Neural cell (in vitro differentiated cells): Measurements from ENCODE around the gene SLC22A31. TPM values are rescaled to one million over a fixed set of nuclear protein-coding genes. Genes with fewer than 3 reads are reported as not detected.

ENCODE experiments used
- H2AFZ ChIP-seq: fragments of 200-600, 300-800 bp; sonication (generic), shearing (Covaris generic); 2 replicates; pipeline ENCODE4 v1.6.0; 2014; ENCODE audit warnings: low read depth, mild to moderate bottlenecking, antibody characterized with exemption, low read length, moderate library complexity
- H3F3A ChIP-seq: fragments of 200-600 bp; shearing (Covaris generic); 2 replicates; pipeline ENCODE4 v1.6.1; 2016; ENCODE audit warnings: mild to moderate bottlenecking, moderate library complexity, mixed read lengths, antibody characterized with exemption, low read length; ENCODE audit not compliant: insufficient read depth, poor library complexity, severe bottlenecking
- H3K27ac ChIP-seq: fragments of 200-600, 300-800 bp; sonication (generic), shearing (Covaris generic); 2 replicates; pipeline ENCODE4 v1.5.1; 2014; ENCODE audit warnings: mild to moderate bottlenecking, low read length, moderate library complexity
- H3K27me3 ChIP-seq: fragments of 300-800, 200-600 bp; sonication (generic), shearing (Covaris generic); 2 replicates; pipeline ENCODE4 v1.6.0; 2014; ENCODE audit warnings: mild to moderate bottlenecking, low read depth, low read length, moderate library complexity; ENCODE audit not compliant: insufficient read depth
- H3K36me3 ChIP-seq: fragments of 300-800, 200-600 bp; sonication (generic), shearing (Covaris generic); 2 replicates; pipeline ENCODE4 v1.5.1; 2014; ENCODE audit warnings: mild to moderate bottlenecking, antibody characterized with exemption, low read length, moderate library complexity; ENCODE audit not compliant: insufficient read depth
- H3K4me2 ChIP-seq: fragments of 300-800, 200-600 bp; sonication (generic), shearing (Covaris generic); 2 replicates; pipeline ENCODE4 v1.6.0; 2014; ENCODE audit warnings: mild to moderate bottlenecking, low read length
- H3K4me3 ChIP-seq: fragments of 300-800, 200-600 bp; sonication (generic), shearing (Covaris generic); 2 replicates; pipeline ENCODE4 v1.5.1; 2014; ENCODE audit warnings: mild to moderate bottlenecking, low read length, moderate library complexity
- H3K79me2 ChIP-seq: fragments of 200-600 bp; shearing (Covaris generic); replicated peaks from 2 replicates; pipeline ENCODE4 v1.6.0; 2014; ENCODE audit warnings: mild to moderate bottlenecking, low read length, moderate library complexity; ENCODE audit not compliant: insufficient read depth
- H3K9ac ChIP-seq: fragments of 300-800, 200-600 bp; sonication (generic), shearing (Covaris generic); 2 replicates; pipeline ENCODE4 v1.6.1; 2016; ENCODE audit warnings: mild to moderate bottlenecking, low read length, mixed read lengths
- H3K9me2 ChIP-seq: fragments of 200-600 bp; shearing (Covaris generic); 2 replicates; pipeline ENCODE4 v1.6.1; 2016; ENCODE audit warnings: mild to moderate bottlenecking, low read length, mixed read lengths; ENCODE audit not compliant: insufficient read depth
- H3K9me3 ChIP-seq: fragments of 200-600, 300-800 bp; sonication (generic), shearing (Covaris generic); 2 replicates; pipeline ENCODE4 v1.6.1; 2016; ENCODE audit warnings: mild to moderate bottlenecking, mixed run types, low read length, moderate library complexity, mixed read lengths
- H4K20me1 ChIP-seq: fragments of 200-600 bp; shearing (Covaris generic); 2 replicates; pipeline ENCODE4 v1.6.1; 2016; ENCODE audit warnings: mild to moderate bottlenecking, mixed run types; ENCODE audit not compliant: insufficient read depth
- EP300 ChIP-seq: fragments of 450-650 bp; conservative IDR thresholded peaks from 2 replicates; pipeline ENCODE4 v1.6.1; 2014; ENCODE audit warnings: antibody characterized with exemption, mild to moderate bottlenecking, moderate library complexity; ENCODE audit not compliant: poor library complexity, severe bottlenecking
- EZH2 ChIP-seq: fragments of 200-600, 300-800 bp; shearing (Covaris generic), sonication (generic); IDR thresholded peaks from 2 replicates; pipeline ENCODE4 v1.6.1; 2014; ENCODE audit warnings: antibody characterized with exemption, low read length, borderline replicate concordance, mild to moderate bottlenecking; ENCODE audit not compliant: insufficient read depth, poor library complexity, severe bottlenecking
- MXI1 ChIP-seq: fragments of 450-650 bp; conservative IDR thresholded peaks from 2 replicates; pipeline ENCODE4 v1.6.1; 2014; ENCODE audit warnings: antibody characterized with exemption, mild to moderate bottlenecking; ENCODE audit not compliant: poor library complexity, severe bottlenecking
- POLR2AphosphoS5 ChIP-seq: IDR thresholded peaks from 2 replicates; pipeline ENCODE4 v1.6.1; 2012
- RAD21 ChIP-seq: fragments of 450-650 bp; conservative IDR thresholded peaks from 2 replicates; pipeline ENCODE4 v1.6.1; 2014; ENCODE audit warnings: antibody characterized with exemption, mild to moderate bottlenecking, moderate library complexity
- SMC3 ChIP-seq: fragments of 450-650 bp; conservative IDR thresholded peaks from 2 replicates; pipeline ENCODE4 v1.6.1; 2014; ENCODE audit warnings: antibody characterized with exemption, mild to moderate bottlenecking, moderate library complexity; ENCODE audit not compliant: poor library complexity
- TAF1 ChIP-seq: IDR thresholded peaks from 2 replicates; pipeline ENCODE4 v1.6.1; 2012; ENCODE audit warnings: low read depth
- polyA plus RNA-seq: library from polyadenylated mRNA; depleted of rRNA; stranded (reverse); fragments of >200 nt; gene quantifications from 2 replicates; pipeline ENCODE4 v1.2.3, GENCODE V29; 2014
- TF ChIP-seq, protein P1 (sequence below): IDR thresholded peaks from 2 replicates; pipeline ENCODE4 v1.6.1; 2012; ENCODE audit warnings: borderline replicate concordance
- TF ChIP-seq, protein P2 (sequence below): fragments of 450-650 bp; IDR thresholded peaks from 2 replicates; pipeline ENCODE4 v1.5.1; 2014; ENCODE audit warnings: antibody characterized with exemption, mild to moderate bottlenecking, moderate library complexity; ENCODE audit not compliant: poor library complexity, severe bottlenecking

Gene SLC22A31
- polyA plus RNA-seq, 1 donor from 2014 or later, result not detected

DNA sequence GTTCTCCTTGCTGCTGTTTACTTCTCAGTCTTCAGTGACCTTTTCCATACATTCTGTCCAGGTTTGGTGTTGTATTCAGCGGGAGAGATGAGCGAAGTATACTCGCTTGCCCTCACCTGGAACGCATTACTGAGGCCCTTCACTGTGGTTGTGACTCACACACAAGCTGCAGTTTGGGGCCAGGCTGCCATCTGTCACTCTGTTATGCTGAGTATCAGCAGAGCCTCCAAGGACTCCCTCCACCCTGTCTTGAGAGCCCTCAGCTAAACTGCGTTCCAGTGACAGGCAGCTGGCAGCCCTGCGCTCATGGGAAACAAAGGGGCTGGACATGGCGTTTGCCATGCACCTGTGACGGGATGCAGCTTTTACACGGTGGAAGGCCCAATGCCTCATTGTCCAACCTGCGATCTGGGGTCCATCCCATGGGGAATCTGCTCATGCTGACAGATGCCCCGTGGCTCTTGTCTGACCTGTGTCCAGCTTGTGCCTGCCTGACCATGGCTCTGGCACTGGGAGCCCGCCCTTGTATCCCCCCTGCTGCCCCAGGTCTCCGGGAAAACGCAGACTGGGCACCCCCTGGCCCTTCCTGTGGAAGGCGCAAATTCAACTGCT lies 10.7 kb upstream of the SLC22A31 start:
- Histone ChIP-seq H3K27me3 (no peaks in the 10 kb centered on the region), H3K27ac (no peak overlapping the region), H4K20me1 (no peaks in the 10 kb centered on the region), H3F3A (no peaks in the 10 kb centered on the region), H3K9me3 (no peaks in the 10 kb centered on the region), H3K4me3 (no peak overlapping the region), H3K9me2 (no peaks in the 10 kb centered on the region), H2AFZ (no peak overlapping the region), H3K36me3 (no peaks in the 10 kb centered on the region), H3K79me2 (no peaks in the 10 kb centered on the region), H3K4me2 (no peak overlapping the region), H3K9ac (no peak overlapping the region)
- TF ChIP-seq MXI1, result no peak
- TF ChIP-seq EZH2, result no peak
- TF ChIP-seq POLR2AphosphoS5, result no peak
- no peak for TF ChIP-seq SMC3
- no peak for TF ChIP-seq TAF1
- TF ChIP-seq, protein P1, sequence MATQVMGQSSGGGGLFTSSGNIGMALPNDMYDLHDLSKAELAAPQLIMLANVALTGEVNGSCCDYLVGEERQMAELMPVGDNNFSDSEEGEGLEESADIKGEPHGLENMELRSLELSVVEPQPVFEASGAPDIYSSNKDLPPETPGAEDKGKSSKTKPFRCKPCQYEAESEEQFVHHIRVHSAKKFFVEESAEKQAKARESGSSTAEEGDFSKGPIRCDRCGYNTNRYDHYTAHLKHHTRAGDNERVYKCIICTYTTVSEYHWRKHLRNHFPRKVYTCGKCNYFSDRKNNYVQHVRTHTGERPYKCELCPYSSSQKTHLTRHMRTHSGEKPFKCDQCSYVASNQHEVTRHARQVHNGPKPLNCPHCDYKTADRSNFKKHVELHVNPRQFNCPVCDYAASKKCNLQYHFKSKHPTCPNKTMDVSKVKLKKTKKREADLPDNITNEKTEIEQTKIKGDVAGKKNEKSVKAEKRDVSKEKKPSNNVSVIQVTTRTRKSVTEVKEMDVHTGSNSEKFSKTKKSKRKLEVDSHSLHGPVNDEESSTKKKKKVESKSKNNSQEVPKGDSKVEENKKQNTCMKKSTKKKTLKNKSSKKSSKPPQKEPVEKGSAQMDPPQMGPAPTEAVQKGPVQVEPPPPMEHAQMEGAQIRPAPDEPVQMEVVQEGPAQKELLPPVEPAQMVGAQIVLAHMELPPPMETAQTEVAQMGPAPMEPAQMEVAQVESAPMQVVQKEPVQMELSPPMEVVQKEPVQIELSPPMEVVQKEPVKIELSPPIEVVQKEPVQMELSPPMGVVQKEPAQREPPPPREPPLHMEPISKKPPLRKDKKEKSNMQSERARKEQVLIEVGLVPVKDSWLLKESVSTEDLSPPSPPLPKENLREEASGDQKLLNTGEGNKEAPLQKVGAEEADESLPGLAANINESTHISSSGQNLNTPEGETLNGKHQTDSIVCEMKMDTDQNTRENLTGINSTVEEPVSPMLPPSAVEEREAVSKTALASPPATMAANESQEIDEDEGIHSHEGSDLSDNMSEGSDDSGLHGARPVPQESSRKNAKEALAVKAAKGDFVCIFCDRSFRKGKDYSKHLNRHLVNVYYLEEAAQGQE, result no peak
- TF ChIP-seq, protein P2, sequence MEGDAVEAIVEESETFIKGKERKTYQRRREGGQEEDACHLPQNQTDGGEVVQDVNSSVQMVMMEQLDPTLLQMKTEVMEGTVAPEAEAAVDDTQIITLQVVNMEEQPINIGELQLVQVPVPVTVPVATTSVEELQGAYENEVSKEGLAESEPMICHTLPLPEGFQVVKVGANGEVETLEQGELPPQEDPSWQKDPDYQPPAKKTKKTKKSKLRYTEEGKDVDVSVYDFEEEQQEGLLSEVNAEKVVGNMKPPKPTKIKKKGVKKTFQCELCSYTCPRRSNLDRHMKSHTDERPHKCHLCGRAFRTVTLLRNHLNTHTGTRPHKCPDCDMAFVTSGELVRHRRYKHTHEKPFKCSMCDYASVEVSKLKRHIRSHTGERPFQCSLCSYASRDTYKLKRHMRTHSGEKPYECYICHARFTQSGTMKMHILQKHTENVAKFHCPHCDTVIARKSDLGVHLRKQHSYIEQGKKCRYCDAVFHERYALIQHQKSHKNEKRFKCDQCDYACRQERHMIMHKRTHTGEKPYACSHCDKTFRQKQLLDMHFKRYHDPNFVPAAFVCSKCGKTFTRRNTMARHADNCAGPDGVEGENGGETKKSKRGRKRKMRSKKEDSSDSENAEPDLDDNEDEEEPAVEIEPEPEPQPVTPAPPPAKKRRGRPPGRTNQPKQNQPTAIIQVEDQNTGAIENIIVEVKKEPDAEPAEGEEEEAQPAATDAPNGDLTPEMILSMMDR, result no peak
- no peak for TF ChIP-seq EP300
- TF ChIP-seq RAD21, result no peak

DNA sequence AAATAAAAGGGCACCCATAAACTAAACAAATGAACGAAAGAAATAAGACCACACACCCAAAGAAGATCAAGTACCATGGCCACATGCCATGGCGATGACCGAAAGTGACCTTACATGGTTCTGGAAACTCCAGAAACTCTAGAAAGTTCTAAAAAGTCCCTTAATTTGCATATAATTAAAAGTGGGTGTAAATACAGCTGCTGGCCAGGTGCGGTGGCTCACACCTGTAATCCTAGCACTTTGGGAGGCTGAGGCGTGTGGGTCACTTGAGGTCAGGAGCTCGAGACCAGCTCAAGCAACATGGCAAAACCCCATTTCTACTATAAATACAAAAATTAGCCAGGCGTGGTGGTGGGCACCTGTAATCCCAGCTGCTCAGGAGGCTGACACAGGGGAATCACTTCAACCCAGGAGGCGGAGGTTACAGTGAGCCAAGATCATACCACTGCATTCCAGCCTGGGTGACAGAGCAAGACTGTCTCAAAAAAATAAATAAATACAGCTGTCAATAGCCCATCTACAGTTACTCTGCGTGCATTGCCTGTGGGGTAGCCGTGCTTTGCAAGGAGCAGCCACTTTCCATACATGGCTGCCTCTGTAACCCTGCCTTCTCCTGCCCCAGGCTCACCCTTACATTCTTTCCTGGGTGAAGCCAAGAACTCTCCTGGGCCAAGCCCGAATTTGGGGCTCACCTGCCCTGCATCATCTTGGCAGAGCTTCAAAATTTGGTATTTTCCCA lies 10.0 kb upstream of the SLC22A31 start:
- Histone ChIP-seq H4K20me1 (no peaks in the 10 kb centered on the region), H3K9ac (no peak overlapping the region), H3K36me3 (no peaks in the 10 kb centered on the region), H3K79me2 (no peaks in the 10 kb centered on the region), H3K27ac (no peak overlapping the region), H3K4me3 (no peak overlapping the region), H3K4me2 (no peak overlapping the region), H3K27me3 (no peaks in the 10 kb centered on the region), H2AFZ (no peak overlapping the region), H3K9me2 (no peaks in the 10 kb centered on the region), H3K9me3 (no peaks in the 10 kb centered on the region), H3F3A (no peaks in the 10 kb centered on the region)
- no peak for TF ChIP-seq EZH2
- TF ChIP-seq MXI1, result no peak
- no peak for TF ChIP-seq SMC3
- TF ChIP-seq EP300, result no peak
- TF ChIP-seq, protein P2, result no peak
- TF ChIP-seq POLR2AphosphoS5, result no peak
- no peak for TF ChIP-seq TAF1
- TF ChIP-seq, protein P1, result no peak
